Measurements from ENCODE around the gene SGO1.

- TF ChIP-seq POLR2A (IDR thresholded peaks at IDR 0.05; ENCODE audit: low read depth, low read length) (no peak), TAF1 (IDR thresholded peaks at IDR 0.05; ENCODE audit: borderline replicate concordance, low read depth, low read length) (no peak), POLR2AphosphoS5 (IDR thresholded peaks at IDR 0.05; ENCODE audit: low read depth, low read length) (no peak)
These were observed 596 bp upstream of the SGO1 start for GRCh38 chr3:20186600-20187004.
